DOHH2 (cell line): ENCODE measurements around the gene IL6.

ENCODE experiments used
- H3F3A ChIP-seq: fragments of 200-600 bp; sonication (generic), shearing (Covaris generic); 2 replicates; pipeline ENCODE4 v1.6.0; 2016; ENCODE audit warnings: antibody characterized with exemption, mild to moderate bottlenecking; ENCODE audit not compliant: control insufficient read depth, insufficient read depth
- H3K27ac ChIP-seq: fragments of 200-600 bp; sonication (generic); 2 replicates; pipeline ENCODE4 v1.5.1; 2014; ENCODE audit warnings: low read depth, mild to moderate bottlenecking, low read length, moderate library complexity
- H3K27me3 ChIP-seq: fragments of 200-600 bp; sonication (generic); 2 replicates; pipeline ENCODE4 v1.6.1; 2014; ENCODE audit warnings: mild to moderate bottlenecking, low read length, mixed read lengths; ENCODE audit not compliant: control insufficient read depth
- H3K36me3 ChIP-seq: fragments of 200-600 bp; sonication (generic); 2 replicates; pipeline ENCODE4 v1.6.1; 2014; ENCODE audit warnings: mild to moderate bottlenecking, low read length, moderate library complexity, mixed read lengths; ENCODE audit not compliant: control insufficient read depth
- H3K4me1 ChIP-seq: fragments of 200-600 bp; sonication (generic); 2 replicates; pipeline ENCODE4 v1.6.1; 2014; ENCODE audit warnings: mild to moderate bottlenecking, low read length, mixed read lengths; ENCODE audit not compliant: control insufficient read depth
- H3K4me2 ChIP-seq: fragments of 200-600 bp; sonication (generic); 2 replicates; pipeline ENCODE4 v1.6.0; 2014; ENCODE audit warnings: mild to moderate bottlenecking, low read length, moderate library complexity
- H3K4me3 ChIP-seq: fragments of 200-600 bp; sonication (generic); 2 replicates; pipeline ENCODE4 v1.5.1; 2014; ENCODE audit warnings: mild to moderate bottlenecking, low read length, mixed read lengths
- H3K79me2 ChIP-seq: fragments of 200-600 bp; sonication (generic); 2 replicates; pipeline ENCODE4 v1.6.1; 2014; ENCODE audit warnings: mild to moderate bottlenecking, low read length, mixed read lengths; ENCODE audit not compliant: control insufficient read depth
- H3K9me2 ChIP-seq: fragments of 200-600 bp; sonication (generic); replicated peaks from 2 replicates; pipeline ENCODE4 v1.6.1; 2014; ENCODE audit warnings: mild to moderate bottlenecking, low read length, mixed read lengths; ENCODE audit not compliant: control insufficient read depth
- H3K9me3 ChIP-seq: fragments of 200-600 bp; sonication (generic); 2 replicates; pipeline ENCODE4 v1.6.1; 2014; ENCODE audit warnings: antibody characterized with exemption, low read length, mixed read lengths; ENCODE audit not compliant: control insufficient read depth, insufficient read depth
- H4K20me1 ChIP-seq: fragments of 200-600 bp; sonication (generic); 2 replicates; pipeline ENCODE4 v1.6.0; 2014; ENCODE audit warnings: low read depth, mild to moderate bottlenecking, antibody characterized with exemption, low read length, moderate library complexity; ENCODE audit not compliant: control insufficient read depth, insufficient read depth
- CTCF ChIP-seq: fragments of 200-600 bp; sonication (generic); IDR thresholded peaks from one replicate; pipeline ENCODE4 v1.5.1; 2014; ENCODE audit warnings: antibody characterized with exemption, mild to moderate bottlenecking, low read depth, low read length; ENCODE audit not compliant: poor library complexity, severe bottlenecking
- EZH2phosphoT487 ChIP-seq: fragments of 200-600 bp; sonication (generic); IDR thresholded peaks from 2 replicates; pipeline ENCODE4 v1.6.1; 2017; ENCODE audit warnings: borderline replicate concordance, mild to moderate bottlenecking, antibody characterized with exemption, low read length, moderate library complexity, mixed read lengths

The IL6 gene

GRCh38 chr7:22723637-22724036, 3.4 kb upstream of the IL6 start:
- Histone ChIP-seq H3K4me1 (peaks cover 10% of the 10 kb centered on the region), H3K27ac (no peak overlapping the region)

GRCh38 chr7:22724861-22725260, 2.1 kb upstream of the IL6 start:
- Histone ChIP-seq H3K9me3 (no peaks in the 10 kb centered on the region), H3K4me2 (no peak overlapping the region), H4K20me1 (no peaks in the 10 kb centered on the region), H3K27me3 (peaks cover 90% of the 10 kb centered on the region), H3K27ac (no peak overlapping the region), H3K36me3 (no peaks in the 10 kb centered on the region), H3K4me3 (no peak overlapping the region), H3K9me2 (no peaks in the 10 kb centered on the region), H3K4me1 (peaks cover 10% of the 10 kb centered on the region), H3F3A (no peaks in the 10 kb centered on the region), H3K79me2 (no peaks in the 10 kb centered on the region)
- TF ChIP-seq CTCF (no peak), EZH2phosphoT487 (no peak)

More at GRCh38 chr7:22723637-22724036, 3.4 kb upstream of the IL6 start:
- Histone ChIP-seq H3K27me3 (peaks cover 92% of the 10 kb centered on the region), H3K36me3 (no peaks in the 10 kb centered on the region), H4K20me1 (no peaks in the 10 kb centered on the region), H3K4me3 (no peak overlapping the region), H3K9me3 (no peaks in the 10 kb centered on the region), H3F3A (no peaks in the 10 kb centered on the region), H3K79me2 (no peaks in the 10 kb centered on the region), H3K9me2 (no peaks in the 10 kb centered on the region), H3K4me2 (no peak overlapping the region)
- TF ChIP-seq CTCF (no peak), EZH2phosphoT487 (no peak)

GRCh38 chr7:22725585-22725984, 1.4 kb upstream of the IL6 start:
- Histone ChIP-seq H3F3A (no peaks in the 10 kb centered on the region), H3K4me1 (peaks cover 10% of the 10 kb centered on the region), H3K27me3 (peaks cover 88% of the 10 kb centered on the region), H3K9me2 (no peaks in the 10 kb centered on the region), H3K4me2 (0 out of 2 replicates have a peak overlapping the region, but pooled peaks have one; percentile 6), H3K79me2 (no peaks in the 10 kb centered on the region), H4K20me1 (no peaks in the 10 kb centered on the region), H3K9me3 (no peaks in the 10 kb centered on the region), H3K36me3 (no peaks in the 10 kb centered on the region), H3K4me3 (no peak overlapping the region), H3K27ac (no peak overlapping the region)
- TF ChIP-seq EZH2phosphoT487 (peak; percentile 17; the same call in 1 of the 2 replicates), CTCF (no peak)
